ENCODE measurements around the gene RTN4R. TPM values are rescaled to one million over a fixed set of nuclear protein-coding genes. Genes with fewer than 3 reads are reported as not detected.

The RTN4R gene
- total and polyA plus RNA-seq, 2 experiments from 2014 or later: 10.6 to 38.4 TPM

GRCh38 chr22:20298110-20298802 lies 30.1 kb upstream of the RTN4R start:
- Histone ChIP-seq H3K27ac (ENCODE audit: low read depth) (no peak overlapping the region), H2AFZ (peak overlapping the region; percentile 92), H3K36me3 (ENCODE audit: insufficient read depth) (no peaks in the 10 kb centered on the region), H3K4me1 (ENCODE audit: insufficient read depth) (no peaks in the 10 kb centered on the region; the same call in 1 of the 2 replicates), H3K9me2 (ENCODE audit: insufficient read depth) (no peaks in the 10 kb centered on the region), H3K27me3 (ENCODE audit: insufficient read depth) (peaks cover 39% of the 10 kb centered on the region), H3K79me2 (replicated peaks; ENCODE audit: insufficient read depth) (no peaks in the 10 kb centered on the region), H3K4me2 (peak overlapping the region; percentile 88), H3K4me3 (peak overlapping the region; percentile 73), H3F3A (replicated peaks; ENCODE audit: low read depth) (0 out of 2 replicates have a peak, but pooled peaks cover 3% of the 10 kb centered on the region), H4K20me1 (replicated peaks; ENCODE audit: insufficient read depth) (no peaks in the 10 kb centered on the region)
- peak; percentile 14 for ATAC-seq
- H3K9me3 Mint-ChIP-seq: peaks cover 2% of the 10 kb centered on the region; the same call in 1 of the 3 replicates
- DNase-seq (ENCODE audit: low spot score): peak; percentile 43
- TF ChIP-seq EZH2 (IDR thresholded peaks at IDR 0.05; ENCODE audit: low read depth, unreplicated experiment): no peak
- H3K27ac Mint-ChIP-seq: no peak overlapping the region
- H3K4me1 Mint-ChIP-seq: peaks cover 6% of the 10 kb centered on the region; the same call in 2 of the 3 replicates
- H3K36me3 Mint-ChIP-seq (ENCODE audit: low read depth): no peaks in the 10 kb centered on the region
- H3K4me3 Mint-ChIP-seq: peak overlapping the region; percentile 76
- H3K27me3 Mint-ChIP-seq (ENCODE audit: insufficient read depth, low read depth, poor library complexity): peaks cover 42% of the 10 kb centered on the region

- Mint-ChIP-seq H3K4me3 (peak overlapping the region; percentile 76), H3K27me3 (ENCODE audit: insufficient read depth, low read depth, poor library complexity) (peaks cover 42% of the 10 kb centered on the region), H3K27ac (no peak overlapping the region), H3K36me3 (ENCODE audit: low read depth) (no peaks in the 10 kb centered on the region), H3K9me3 (peaks cover 2% of the 10 kb centered on the region; the same call in 1 of the 3 replicates), H3K4me1 (peaks cover 6% of the 10 kb centered on the region; the same call in 2 of the 3 replicates)
- no peak for DNase-seq (ENCODE audit: low spot score)
- Histone ChIP-seq H3K4me2 (peak overlapping the region; percentile 88; the same call in 1 of the 2 replicates), H3K4me1 (ENCODE audit: insufficient read depth) (no peaks in the 10 kb centered on the region; the same call in 1 of the 2 replicates), H3K36me3 (ENCODE audit: insufficient read depth) (no peaks in the 10 kb centered on the region), H3K27ac (ENCODE audit: low read depth) (no peak overlapping the region), H3K27me3 (ENCODE audit: insufficient read depth) (peaks cover 39% of the 10 kb centered on the region), H3K4me3 (peak overlapping the region; percentile 73; the same call in 1 of the 2 replicates), H2AFZ (no peak overlapping the region; the same call in 1 of the 2 replicates), H4K20me1 (replicated peaks; ENCODE audit: insufficient read depth) (no peaks in the 10 kb centered on the region), H3F3A (replicated peaks; ENCODE audit: low read depth) (0 out of 2 replicates have a peak, but pooled peaks cover 3% of the 10 kb centered on the region), H3K79me2 (replicated peaks; ENCODE audit: insufficient read depth) (no peaks in the 10 kb centered on the region), H3K9me2 (ENCODE audit: insufficient read depth) (no peaks in the 10 kb centered on the region)
- ATAC-seq: no peak
- TF ChIP-seq NANOG (IDR thresholded peaks at IDR 0.05; ENCODE audit: borderline replicate concordance): no peak
- TF ChIP-seq REST (IDR thresholded peaks at IDR 0.05; ENCODE audit: unreplicated experiment): no peak
- no peak for TF ChIP-seq ETS1 (IDR thresholded peaks at IDR 0.05)
- no peak for TF ChIP-seq ZNF331 (CRISPR knock-in tag; IDR thresholded peaks at IDR 0.05; ENCODE audit: low read depth)
- no peak for TF ChIP-seq ZNF462 (CRISPR knock-in tag; IDR thresholded peaks at IDR 0.05)
- no peak for TF ChIP-seq EZH2 (IDR thresholded peaks at IDR 0.05; ENCODE audit: low read depth, unreplicated experiment)
- no peak for TF ChIP-seq EZH2phosphoT487 (IDR thresholded peaks at IDR 0.05; ENCODE audit: unreplicated experiment)
- TF ChIP-seq STAT1 (IDR thresholded peaks at IDR 0.05; ENCODE audit: unreplicated experiment): no peak
These were observed 29.4 kb upstream of the RTN4R start for GRCh38 chr22:20297414-20298109.
